Left kidney (tissue), 2 donors: Measurements from ENCODE around the gene PNP. TPM values are rescaled to one million over a fixed set of nuclear protein-coding genes. Genes with fewer than 3 reads are reported as not detected.
A peak's percentile ranks its signal among the peaks of the same experiment; 100 is the strongest.

ENCODE experiments used
- DNase-seq: peaks from one replicate; pipeline ENCODE4 v3.0.0-alpha.2; 2013
- polyA plus RNA-seq: library from polyadenylated mRNA; unstranded; fragments of 120-200 nt; gene quantifications from one replicate; pipeline ENCODE4 v1.2.1, GENCODE V29; 2013; ENCODE audit not compliant: insufficient read length

Gene PNP
- polyA plus RNA-seq, 1 donor = 74.1 TPM

DNA sequence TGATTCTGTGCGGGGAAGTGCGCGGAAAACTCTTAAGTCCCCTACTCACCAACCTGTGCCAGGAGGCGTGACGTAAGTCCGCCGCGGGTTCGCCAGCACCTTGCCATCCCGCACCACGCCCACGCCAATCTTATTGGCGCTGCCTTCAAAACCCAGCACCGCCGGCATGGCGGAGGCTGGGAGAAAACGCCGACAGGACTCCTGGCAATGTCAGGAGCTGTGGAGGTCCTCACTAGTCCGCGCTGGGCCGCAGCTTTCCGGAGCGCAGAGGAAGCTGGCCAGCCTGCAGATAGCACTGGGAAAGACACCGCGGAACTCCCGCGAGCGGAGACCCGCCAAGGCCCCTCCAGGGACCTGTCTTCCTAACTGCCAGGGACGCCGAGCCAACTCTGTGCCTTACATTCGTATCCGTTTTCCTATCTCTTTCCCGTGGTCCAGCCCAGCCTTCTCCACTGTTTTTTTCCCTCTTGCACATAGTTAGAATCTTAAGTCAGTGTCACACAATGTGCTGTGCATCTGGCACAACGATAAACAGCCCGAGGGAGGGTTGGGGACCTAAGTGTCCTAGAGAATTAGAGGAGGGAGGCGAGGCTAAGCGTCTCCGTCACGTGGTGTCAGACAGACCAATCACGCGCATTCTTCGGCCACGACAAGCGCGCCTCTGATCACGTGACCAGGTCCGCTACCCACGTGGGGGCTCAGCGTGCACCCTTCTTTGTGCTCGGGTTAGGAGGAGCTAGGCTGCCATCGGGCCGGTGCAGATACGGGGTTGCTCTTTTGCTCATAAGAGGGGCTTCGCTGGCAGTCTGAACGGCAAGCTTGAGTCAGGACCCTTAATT, 14.5 kb upstream of the PNP start, which contains the start of the genes APEX1 and OSGEP:
Gene APEX1 (plus strand): TSS at position 711 of the 839 bp plus-strand sequence. CDS start 420 bp downstream, outside the sequence.
Gene OSGEP (minus strand): TSS at position 297 of the 839 bp plus-strand sequence. CDS start 129 bp downstream, at position 168.
- DNase-seq = peak; percentile 99

DNA sequence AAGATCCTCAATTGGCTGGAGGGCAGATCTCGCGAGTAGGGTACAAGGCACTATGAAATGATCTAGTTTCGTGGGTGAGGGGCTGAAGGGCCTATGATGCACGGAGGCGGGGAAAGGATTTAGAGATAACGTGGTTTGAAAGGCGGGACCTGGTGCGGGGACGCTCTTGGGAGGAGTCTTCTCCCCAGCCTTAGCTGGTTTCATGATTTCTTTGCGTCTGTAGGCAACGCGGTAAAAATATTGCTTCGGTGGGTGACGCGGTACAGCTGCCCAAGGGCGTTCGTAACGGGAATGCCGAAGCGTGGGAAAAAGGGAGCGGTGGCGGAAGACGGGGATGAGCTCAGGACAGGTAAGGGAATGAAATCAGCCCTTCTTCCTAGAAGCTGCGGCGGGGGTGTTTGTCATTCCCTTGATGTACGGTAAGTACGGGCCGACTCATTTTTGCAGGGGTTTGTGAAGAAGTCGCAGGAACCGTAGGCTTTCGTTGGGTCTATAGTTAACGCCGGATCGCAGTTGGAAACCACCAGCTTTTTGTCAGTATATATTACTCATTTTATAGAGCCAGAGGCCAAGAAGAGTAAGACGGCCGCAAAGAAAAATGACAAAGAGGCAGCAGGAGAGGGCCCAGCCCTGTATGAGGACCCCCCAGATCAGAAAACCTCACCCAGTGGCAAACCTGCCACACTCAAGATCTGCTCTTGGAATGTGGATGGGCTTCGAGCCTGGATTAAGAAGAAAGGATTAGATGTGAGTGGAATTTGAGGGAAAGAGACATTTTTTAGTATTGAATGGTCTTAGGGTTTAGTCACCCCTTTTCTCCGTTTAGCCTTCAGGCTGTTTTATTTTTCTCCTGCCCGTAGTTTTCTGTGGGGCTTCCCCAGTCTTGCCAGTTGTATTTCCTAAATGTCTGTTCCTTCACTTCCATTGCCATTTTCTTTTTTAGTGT, 13.6 kb upstream of the PNP start:
- no peak for DNase-seq

DNA sequence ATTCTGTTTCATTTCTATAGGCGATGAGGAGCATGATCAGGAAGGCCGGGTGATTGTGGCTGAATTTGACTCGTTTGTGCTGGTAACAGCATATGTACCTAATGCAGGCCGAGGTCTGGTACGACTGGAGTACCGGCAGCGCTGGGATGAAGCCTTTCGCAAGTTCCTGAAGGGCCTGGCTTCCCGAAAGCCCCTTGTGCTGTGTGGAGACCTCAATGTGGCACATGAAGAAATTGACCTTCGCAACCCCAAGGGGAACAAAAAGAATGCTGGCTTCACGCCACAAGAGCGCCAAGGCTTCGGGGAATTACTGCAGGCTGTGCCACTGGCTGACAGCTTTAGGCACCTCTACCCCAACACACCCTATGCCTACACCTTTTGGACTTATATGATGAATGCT, 12.2 kb upstream of the PNP start:
- DNase-seq = no peak

DNA sequence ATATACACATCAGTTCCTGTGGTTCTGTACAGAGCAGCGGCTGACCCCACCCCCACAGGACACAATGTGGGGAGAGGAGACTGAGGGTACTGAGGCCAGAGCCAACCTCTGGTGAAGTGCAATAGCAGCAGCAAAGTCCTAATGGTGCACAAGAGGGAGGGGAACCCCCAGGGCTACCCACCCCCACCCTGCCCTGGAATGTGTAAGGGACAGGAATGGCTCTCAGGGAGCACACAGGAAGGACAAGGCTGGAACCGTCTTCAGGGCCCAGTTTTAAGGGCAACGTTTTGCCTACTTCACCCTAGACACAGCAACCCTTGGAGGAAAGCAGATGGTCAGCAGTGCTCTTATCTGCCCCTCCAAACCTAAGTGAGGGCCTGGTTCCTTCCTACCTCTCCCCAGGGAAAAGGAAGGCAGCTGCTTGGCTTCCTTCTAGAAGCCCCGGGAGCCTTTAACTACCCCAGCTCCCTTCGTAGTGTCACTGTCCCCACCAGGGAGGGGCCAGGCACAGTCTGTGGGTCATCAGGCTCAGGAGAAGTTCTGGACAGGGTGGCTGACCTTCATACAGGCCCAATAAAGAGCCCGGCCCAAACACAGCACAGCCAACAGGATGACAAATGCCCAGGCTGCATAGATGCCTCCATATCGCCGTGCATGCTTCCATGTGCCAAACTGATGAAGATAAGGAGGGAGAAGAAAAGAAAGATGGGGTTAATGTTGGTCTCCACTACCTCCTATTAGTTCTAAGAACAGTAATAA, 11.0 kb upstream of the PNP start:
- DNase-seq = no peak

DNA sequence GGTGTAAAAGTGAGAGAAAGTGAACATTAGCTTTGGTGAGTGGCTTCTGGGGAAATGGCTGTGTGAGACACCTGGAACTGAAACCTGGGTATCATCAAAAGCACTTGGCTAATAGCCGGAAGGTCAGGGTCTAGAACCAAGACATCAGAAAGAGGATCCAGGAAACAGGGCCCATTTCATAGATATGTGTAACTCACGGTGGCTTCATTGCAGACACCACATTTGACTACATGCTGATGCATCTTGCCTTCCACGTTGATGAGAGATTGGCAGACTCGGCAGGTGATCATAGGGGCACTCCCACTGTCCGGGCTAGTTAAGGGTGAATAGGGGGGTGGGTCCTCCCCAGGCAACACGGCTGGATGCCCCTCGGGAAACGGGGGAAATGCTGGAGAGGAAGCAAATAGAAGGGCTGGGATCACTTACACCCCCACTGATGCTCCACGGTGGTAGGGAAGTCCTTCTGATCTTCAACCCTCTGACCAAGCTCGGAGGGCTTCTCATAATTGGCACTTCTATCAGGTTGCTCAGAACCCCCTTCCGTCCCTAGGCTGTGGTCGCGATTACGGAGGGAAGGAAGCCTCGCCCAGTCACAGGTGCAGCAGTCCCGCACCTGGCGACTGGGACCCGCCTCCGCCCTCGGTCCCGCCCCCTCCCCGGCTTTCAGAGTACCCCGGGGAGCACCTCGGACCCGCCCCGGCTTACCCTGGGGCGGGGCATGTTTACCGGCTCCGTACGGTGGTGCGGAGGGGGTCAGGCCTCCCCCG, 8.6 kb upstream of the PNP start:
- no peak for DNase-seq

DNA sequence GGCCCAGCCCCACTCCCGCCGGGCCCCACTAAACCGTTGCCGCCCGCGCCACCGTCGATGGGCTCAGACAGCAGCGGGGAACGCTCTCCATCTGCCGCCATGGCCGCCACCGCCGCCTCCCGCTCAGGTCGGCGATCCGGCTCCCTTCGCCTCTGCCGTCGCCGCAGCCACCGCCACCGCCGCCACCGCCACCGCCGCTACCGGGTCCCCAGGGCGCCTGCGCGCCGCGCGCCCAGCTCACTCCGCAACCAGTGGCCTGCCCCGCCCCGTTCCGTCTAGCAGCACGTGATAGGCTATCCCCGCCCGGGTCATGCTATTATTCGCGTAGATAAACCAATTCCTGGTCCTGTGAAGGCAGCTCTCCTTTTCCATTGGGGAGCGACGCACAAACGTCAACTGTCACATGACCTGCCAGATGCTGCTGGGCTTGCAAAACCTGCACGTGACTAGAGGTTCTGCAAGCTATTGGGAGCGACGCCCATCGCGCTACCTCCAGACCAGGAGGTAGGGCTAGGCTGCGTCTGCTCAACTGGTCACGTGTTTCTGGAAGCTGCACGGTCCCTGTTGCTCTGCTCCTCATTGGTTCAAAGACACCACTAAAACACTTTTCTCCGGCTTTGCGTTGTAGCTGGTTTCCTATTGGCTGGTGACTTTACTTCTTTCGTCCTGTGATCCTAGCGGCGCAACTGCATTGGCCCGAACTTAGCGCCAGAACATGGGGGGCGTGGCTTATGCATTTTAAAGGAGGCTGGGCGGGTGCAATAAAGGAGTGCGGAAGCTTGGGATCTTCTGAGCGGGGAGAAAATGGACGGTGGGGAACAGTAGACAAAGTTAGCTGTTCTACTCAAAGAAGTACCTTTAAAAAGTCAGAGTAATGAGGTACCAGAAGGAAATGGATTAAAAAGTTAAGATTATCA, 7.7 kb upstream of the PNP start, which contains the start of gene PIP4P1:
Gene PIP4P1 (minus strand): TSS at position 210 of the 917 bp plus-strand sequence. CDS start 109 bp downstream, at position 101.
- peak; percentile 99 for DNase-seq

DNA sequence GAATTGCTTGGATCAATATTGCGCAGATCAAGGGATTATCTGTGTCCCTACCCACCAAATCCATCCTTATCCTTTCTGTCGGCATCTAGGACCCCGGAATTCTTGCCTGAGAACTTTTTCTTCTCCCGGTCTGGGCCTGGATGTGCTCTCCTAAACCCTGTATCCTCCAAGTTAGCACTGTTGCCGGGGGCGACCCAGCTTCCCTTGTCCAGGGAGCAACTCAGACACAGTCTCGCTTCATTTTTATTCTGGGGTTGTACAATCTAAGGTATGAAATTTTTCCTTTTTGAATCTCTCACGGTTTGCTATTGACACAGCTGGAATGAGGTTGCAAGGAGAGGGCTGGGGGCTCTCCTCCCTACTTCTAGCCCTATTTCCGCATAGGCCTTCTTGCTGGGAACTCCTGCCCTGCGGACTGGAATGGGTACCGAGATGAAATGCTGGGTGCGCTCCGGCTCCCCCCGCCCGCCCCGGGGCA, 403 bp upstream of the PNP start:
- DNase-seq = no peak

DNA sequence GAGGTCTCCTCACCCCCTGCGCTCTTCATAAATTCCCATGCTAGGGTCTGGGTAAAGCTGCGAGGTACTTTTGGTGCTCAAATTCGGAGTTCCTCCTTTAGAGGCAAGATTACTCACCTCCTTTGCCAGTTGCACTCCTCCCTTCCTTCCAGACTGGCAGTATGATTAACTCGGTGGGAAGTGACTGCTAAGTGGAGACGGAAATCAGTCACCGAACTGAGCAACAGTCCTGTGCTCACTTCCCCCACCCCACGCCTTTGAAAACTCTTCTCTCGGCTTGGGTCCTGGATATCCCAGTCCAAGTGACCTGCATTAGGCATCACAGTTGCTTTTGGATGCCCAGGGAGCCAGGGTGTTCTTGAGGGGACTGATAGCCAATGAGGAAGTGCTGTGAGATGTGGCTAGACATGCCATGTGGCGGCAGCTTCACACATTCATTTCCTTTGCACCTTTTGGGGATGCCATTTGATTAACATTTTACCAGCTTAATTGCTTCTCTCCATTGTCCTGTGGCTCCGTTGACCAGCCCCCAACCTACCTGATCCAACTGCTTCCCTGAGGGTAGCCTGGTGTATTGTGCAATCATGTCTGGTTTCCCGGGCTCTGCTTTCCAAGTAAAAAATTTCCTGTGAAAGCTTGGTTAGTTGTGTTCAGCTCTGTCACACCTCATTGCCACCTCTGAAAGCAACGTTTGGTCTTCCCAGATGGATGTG, 840 bp downstream of the PNP start:
- DNase-seq = peak; percentile 33

DNA sequence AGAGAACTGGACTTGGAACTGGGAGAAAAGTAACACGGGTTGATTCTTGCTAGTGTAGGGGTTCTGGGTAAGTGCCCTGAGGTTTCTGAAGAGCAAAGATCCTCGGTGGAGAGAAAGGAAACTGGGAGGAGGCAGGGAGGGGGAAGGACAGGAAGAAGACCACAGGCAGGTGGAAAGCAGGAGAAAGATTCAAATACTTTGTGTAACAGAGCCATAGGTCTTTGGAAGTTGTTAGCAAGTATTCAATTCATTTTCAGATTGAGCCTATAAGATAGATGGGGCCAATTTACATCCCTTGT, 1.3 kb downstream of the PNP start:
- no peak for DNase-seq

DNA sequence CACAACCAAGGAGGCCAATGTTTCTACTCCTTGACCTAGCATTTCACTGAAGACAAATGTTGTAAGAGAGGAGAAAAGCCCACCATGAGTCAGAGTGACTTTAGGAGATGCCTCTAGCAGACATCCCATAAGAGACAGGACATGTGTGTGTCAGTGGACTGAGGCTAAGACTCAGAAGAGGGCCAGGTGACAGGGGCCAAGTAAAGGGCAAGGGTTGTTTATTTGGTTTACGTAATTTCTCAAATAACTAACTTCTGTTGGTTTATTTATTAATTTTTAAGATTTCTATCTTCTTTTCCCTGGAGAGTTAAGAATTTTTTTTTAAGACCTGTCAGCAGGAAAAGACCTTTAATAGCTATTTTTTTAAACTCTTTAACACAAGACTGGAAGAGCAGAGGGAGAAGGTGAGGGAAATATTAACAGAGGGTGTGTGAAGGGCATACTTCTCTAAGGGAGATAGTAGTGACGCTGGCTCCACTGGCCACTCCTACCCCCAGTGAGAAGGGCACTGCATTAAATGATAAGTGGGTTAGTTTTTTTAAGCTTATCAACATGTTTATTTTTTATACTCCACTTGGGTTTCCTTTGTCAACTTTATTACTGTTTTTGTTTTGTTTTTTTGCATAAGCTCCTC, 3.4 kb downstream of the PNP start:
- no peak for DNase-seq

DNA sequence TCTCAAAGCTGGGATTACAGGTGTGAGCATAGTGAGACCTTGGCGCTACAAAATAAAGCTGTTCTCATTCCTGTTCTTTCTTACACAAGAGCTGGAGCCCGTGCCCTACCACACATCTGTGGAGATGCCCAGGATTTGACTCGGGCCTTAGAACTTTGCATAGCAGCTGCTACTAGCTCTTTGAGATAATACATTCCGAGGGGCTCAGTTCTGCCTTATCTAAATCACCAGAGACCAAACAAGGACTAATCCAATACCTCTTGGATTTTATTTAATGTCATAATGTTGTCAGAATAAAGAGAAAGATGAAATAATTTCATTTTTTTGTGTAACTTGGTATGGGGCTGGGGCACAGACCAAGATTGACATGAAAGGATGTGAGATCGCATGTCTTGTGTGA, 7.6 kb downstream of the PNP start:
- DNase-seq = no peak

DNA sequence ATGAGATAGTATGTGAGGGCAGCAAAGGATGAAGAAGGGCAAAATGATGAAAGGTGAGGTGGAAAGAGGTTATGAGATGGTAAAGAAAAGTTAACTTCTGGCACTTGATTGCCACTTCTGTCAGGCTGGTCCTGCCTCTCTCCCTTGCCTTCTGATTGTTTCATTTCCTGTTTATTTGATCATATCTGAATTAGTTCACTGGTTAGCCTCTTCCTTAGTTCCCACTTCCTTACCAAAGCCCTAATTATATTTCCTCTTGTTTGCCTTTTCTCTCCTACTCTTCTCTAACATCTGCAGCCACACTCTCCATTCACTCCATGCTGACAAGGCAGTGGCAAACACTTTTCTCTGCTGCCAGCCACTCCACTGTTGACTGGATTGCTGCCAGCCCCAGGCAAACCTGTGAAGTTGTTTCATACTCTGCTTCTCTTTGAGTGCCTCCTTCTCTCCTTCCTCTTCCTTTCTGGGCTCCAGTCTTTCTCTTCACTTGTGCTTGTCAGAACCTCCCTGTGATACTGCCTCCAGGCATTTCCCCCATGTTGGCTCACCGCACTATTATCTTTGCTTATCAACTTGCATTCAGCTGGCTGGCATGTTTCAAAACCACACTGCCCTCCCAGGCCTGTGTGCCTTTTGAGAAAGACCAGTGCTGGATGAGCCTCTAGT, 8.1 kb downstream of the PNP start:
- no peak for DNase-seq

DNA sequence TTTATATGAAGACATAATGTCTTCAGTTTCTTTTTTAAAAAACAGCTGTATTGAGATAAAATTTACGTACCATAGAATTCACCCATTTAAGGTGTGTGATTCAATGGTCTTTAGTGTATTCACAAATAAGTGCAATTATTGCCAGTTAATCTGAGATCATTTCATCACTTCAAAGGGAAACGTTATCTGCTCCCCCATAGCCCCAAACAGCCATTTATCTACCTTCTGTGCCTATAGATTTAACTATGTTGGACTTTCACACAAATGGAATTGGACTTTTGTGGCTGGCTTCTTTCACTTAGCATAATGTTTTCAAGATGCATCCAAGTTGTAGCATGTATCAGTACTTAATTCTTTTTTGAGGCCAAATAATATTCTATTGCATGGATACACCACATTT, 9.7 kb downstream of the PNP start:
- no peak for DNase-seq

DNA sequence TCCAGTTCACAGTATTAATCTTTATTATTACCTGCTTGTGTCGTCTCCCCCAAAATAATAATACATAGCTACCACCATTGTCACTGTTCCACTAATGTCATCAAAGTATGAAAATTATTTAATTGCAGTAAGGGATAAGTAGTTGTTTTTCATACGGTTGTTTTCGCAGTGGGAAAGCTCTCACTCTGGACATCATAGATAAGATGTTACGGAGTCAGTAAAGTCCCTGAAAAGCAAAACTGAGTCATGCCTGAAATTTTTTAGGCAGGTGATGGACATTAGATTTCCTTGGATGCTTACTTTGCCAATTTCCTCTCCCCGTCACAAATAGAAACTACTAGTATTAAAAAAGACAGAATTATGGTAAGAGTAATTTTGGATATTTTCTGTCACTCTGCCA, 13.2 kb downstream of the PNP start:
- DNase-seq = no peak

DNA sequence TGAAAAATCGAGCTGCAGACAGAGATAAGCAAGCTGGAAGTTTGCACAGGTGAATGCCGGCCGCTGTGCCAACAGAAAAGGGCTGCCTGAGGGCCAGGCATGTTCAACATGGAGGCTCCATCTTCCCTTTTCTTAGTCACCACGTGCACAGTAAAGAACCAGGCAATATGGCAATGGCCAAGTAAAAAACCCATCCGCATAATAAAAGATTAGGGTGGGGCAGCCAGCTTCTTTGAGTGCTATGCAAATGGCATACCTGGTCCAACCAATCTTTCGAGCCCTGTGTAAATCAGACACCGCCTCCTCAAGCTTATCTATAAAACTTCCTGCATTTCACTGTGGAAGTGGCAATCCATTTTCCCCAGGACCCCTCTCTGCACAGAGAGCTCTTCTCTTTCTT, 16.7 kb downstream of the PNP start:
- no peak for DNase-seq

DNA sequence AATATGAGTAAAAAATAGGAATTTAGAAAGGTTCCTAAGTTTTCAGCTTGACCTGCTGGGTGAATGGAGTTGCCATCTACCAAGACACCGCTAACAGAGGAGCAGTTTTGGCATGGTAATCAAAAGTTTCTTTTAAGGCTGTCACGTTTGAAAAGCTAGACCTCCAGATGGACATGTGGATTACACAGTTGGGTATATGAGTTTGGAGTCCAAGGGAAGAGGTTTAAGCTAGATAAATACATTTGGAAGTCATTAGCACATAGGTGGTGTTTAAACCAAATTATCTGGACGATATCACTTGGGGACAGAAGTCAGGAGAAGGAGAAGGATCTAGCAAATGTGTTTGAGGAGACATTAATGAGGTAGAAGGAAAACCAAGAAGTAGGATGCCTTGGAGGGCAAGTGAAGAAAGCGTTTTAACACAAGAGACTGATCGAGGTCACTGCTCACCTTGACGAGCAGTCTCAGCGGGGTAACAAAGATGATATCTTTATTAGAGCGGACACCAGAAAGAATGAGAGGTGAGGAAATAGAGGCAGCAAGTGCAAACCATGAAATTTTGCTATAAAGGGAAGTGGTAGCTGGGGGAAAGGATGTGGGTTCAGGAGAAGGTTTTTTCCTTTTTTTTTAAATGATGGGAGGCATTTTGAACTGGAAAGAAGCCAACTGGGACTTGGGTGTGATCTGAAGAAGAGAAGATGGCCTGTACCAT, 17.6 kb downstream of the PNP start:
- no peak for DNase-seq

DNA sequence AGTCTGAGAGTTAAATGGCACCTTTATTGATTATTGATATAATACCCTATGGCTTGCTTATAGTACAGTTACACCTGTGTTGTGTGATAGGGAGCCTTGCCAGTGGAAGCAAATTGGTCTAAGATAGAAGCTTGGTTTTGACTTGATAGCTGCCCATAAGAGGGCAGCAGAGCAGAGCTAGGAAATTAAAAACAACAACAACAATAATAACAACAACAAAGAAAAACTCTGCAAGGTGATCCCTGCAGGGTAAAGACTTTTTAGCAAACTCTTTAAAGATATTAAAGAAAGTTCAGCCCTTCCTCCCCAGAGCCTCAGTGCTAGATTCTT, 18.2 kb downstream of the PNP start:
- DNase-seq = no peak
